ENCODE results near the gene RAD1. TPM values are rescaled to one million over a fixed set of nuclear protein-coding genes. Genes with fewer than 3 reads are reported as not detected.

The RAD1 gene
- total and polyA plus RNA-seq, 7 donors, result 11.7 to 25.8 (median 15.8) TPM

DNA sequence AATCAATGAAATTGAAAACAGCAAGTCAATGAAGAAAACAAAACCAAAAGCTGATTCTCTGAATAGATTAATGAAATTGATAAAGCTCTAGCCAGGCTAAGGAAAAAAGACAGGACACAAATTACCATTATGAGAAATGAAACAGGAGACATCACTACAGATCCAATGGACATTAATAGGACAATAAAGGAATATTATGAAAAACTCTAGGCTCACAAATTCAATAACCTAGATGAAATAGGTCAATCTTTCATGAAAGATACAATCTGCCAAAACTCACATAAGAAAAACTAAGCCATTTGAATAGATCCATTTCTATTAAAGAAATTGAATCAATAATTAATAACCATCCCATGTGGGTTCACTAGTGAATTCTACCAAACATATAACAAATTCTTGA lies 39.0 kb downstream of the RAD1 start:
- H3K27ac ChIP-seq, result no peak overlapping the region
- TF ChIP-seq CTCF (IDR thresholded peaks at IDR 0.05), result no peak
- no peak for TF ChIP-seq POLR2AphosphoS5 (IDR thresholded peaks at IDR 0.05)
- no peak for TF ChIP-seq EP300 (IDR thresholded peaks at IDR 0.05)
- no peak for TF ChIP-seq POLR2A (IDR thresholded peaks at IDR 0.05)
- peaks cover 0 to 9% (median 0%) of the 10 kb centered on the region in 4 donors for H3K9me3 ChIP-seq
- no peak overlapping the region for H3K4me3 ChIP-seq
- intact Hi-C loops (cut with DNase I), result no loop called here
- no peaks in the 10 kb centered on the region for H3K36me3 ChIP-seq
- H3K4me1 ChIP-seq, result no peaks in the 10 kb centered on the region
- H3K27me3 ChIP-seq, result no peaks in the 10 kb centered on the region
- no peak for DNase-seq

DNA sequence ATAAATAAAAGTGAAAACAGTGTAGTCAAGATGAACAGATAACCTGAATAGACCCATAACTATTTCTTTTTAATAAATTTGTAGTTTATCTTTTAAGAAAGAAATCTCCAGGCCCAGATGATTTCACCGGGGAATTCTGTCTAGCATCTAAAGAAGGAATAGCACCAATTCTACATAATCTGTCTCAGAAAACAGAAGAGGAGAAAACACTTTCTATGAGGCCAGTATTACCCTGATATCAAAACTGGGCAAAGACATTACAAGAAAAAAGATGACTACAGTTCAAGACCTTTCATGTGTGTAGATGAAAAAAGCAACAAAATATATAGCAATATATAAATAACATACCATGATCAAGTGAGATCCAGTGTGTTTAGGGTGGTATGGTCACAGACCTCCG lies 44.9 kb downstream of the RAD1 start:
- H3K4me3 ChIP-seq, result no peak overlapping the region
- no peak for TF ChIP-seq POLR2AphosphoS5 (IDR thresholded peaks at IDR 0.05)
- TF ChIP-seq EP300 (IDR thresholded peaks at IDR 0.05), result no peak
- TF ChIP-seq CTCF (IDR thresholded peaks at IDR 0.05), result no peak
- no peak for TF ChIP-seq POLR2A (IDR thresholded peaks at IDR 0.05)
- H3K4me1 ChIP-seq, result no peaks in the 10 kb centered on the region
- H3K27ac ChIP-seq, result no peak overlapping the region
- H3K9me3 ChIP-seq, result no peaks in the 10 kb centered on the region
- intact Hi-C loops (cut with DNase I), result no loop called here
- no peaks in the 10 kb centered on the region for H3K36me3 ChIP-seq
- DNase-seq, result no peak
- no peaks in the 10 kb centered on the region for H3K27me3 ChIP-seq
- WGBS, 2 donors, result 96 to 98% methylated on average over 2 of the region's 2 CpGs

DNA sequence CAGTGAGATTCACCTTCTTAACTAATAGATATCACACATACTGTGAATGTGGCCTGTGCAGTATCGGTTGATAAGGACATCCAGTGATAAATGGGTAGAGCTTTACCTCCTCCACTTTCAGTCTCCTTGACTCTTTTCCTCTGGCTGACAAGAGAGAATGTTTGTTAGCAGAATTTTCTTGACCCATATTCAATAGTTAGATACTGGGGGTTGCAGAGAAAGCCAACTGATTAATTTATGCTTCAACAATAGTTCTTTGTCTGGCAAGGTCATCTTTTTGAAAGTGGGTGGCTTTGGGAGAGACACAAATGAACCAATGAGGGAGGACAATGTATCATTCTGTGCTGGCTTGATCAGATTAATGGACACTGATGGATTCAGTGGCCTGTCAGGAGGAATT lies 46.0 kb downstream of the RAD1 start:
- no peak for DNase-seq
- Histone ChIP-seq H3K27ac (no peak overlapping the region), H3K9me3 (no peaks in the 10 kb centered on the region), H3K36me3 (no peaks in the 10 kb centered on the region), H3K27me3 (no peaks in the 10 kb centered on the region), H3K4me1 (no peaks in the 10 kb centered on the region), H3K4me3 (no peak overlapping the region)
- intact Hi-C loops (cut with DNase I), result no loop called here
- 92% methylated on average over 1 of the region's 1 CpG for WGBS, 2 donors
- TF ChIP-seq POLR2AphosphoS5 (IDR thresholded peaks at IDR 0.05) (no peak), POLR2A (IDR thresholded peaks at IDR 0.05) (no peak), EP300 (IDR thresholded peaks at IDR 0.05) (no peak), CTCF (IDR thresholded peaks at IDR 0.05) (no peak)

- no peaks in the 10 kb centered on the region for H3K27me3 ChIP-seq
- H3K36me3 ChIP-seq, result no peaks in the 10 kb centered on the region
- H3K9me3 ChIP-seq, result no peaks in the 10 kb centered on the region
- no peak overlapping the region for H3K27ac ChIP-seq
- WGBS, 2 donors, result 97 to 99% methylated on average over 1 of the region's 1 CpG
- no peak overlapping the region for H3K4me3 ChIP-seq
- DNase-seq, result no peak
- TF ChIP-seq POLR2AphosphoS5 (IDR thresholded peaks at IDR 0.05) (no peak), CTCF (IDR thresholded peaks at IDR 0.05) (no peak)
- no peaks in the 10 kb centered on the region for H3K4me1 ChIP-seq
- intact Hi-C loops (cut with DNase I), result no loop called here
Measured at GRCh38 chr5:34868791-34869190, 46.5 kb downstream of the RAD1 start.

DNA sequence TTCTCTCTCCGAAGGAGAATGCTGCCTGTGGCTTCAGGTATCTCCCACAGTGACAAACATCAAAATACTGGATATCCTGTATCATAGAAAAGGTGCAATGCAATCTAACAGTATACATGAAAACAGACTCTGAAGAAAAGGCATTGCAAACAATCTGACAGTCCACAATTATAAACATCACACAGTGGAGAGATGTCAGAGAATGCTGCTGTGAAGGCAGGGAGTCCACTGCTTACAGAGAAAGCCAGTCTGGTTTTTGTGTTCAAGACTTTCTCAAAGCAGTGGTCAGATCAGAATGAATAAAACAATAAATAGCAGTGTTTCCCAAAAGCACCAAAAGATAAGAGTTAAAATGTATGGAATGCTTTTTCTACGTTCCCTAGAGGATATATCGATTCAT lies 47.6 kb downstream of the RAD1 start:
- 93 to 94% methylated on average over 3 of the region's 3 CpGs for WGBS, 2 donors
- TF ChIP-seq POLR2A (IDR thresholded peaks at IDR 0.05) (no peak), EP300 (IDR thresholded peaks at IDR 0.05) (no peak), POLR2AphosphoS5 (IDR thresholded peaks at IDR 0.05) (no peak), CTCF (IDR thresholded peaks at IDR 0.05) (no peak)
- no peak overlapping the region for H3K27ac ChIP-seq
- H3K27me3 ChIP-seq, result no peaks in the 10 kb centered on the region
- no peak overlapping the region for H3K4me3 ChIP-seq
- H3K4me1 ChIP-seq, result no peaks in the 10 kb centered on the region
- H3K9me3 ChIP-seq, result no peaks in the 10 kb centered on the region
- no peak for DNase-seq
- no peaks in the 10 kb centered on the region for H3K36me3 ChIP-seq
- intact Hi-C loops (cut with DNase I), result no loop called here

Measured in sigmoid colon (tissue), 7 donors.